GM21360 (cell line): ENCODE data around the gene LAT.
"Not testable (repeated sequence)": the region's sequence is repeated elsewhere in the genome, so short reads cannot be mapped to it uniquely, and the experiment has no call there.

ENCODE experiments used
- ATAC-seq: cut with Tn5 transposase; IDR thresholded peaks from one replicate; pipeline ENCODE4 v1.9.1; 2021; ENCODE audit warnings: mild to moderate bottlenecking, moderate library complexity; ENCODE audit not compliant: unreplicated experiment

The LAT gene

GRCh38 chr16:28977703-28978662 lies 6.9 kb upstream of the LAT start:
- no peak for ATAC-seq

- not testable (repeated sequence) for ATAC-seq
Measured at GRCh38 chr16:28980330-28980729, 4.5 kb upstream of the LAT start.

- ATAC-seq, result no peak
Measured at GRCh38 chr16:28980929-28981328, 3.9 kb upstream of the LAT start.

DNA sequence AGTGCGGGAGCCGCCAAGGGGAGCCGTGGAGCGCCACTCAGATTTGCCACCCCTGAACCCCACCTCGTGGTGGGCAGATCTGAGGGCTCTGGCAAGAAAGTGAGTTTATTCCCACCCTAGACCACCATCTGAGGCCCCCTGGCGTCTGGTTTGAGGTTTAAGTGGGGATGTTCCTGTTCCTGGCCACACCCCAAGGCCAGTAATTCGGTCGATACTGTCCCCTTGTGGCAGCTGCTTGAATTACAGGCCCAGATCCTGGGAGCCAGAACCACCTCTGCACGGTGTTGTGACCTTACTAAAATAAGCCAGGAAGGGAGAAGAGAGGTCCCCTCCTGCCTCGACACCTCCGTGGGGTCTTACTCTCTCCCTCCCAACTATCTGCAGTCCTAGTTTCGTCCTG lies 3.3 kb upstream of the LAT start:
- no peak for ATAC-seq

DNA sequence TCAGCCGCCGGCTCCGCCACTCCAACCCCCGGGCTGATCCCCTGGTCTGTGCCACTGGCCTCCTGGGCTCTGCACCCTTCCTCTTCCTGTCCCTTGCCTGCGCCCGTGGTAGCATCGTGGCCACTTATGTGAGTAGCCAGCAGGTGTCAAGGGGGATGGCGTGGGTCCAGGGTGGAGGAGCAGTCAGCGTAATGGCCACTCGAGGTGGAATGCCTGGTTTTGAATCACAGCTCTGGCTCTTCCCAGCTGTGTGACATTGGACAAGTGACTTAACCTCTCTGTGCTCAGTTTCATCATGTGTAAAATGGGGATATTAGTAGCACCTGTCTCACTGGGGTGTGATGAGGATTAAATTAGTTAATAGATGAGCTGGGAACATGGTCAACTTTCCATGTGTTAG lies 2.4 kb upstream of the LAT start:
- no peak for ATAC-seq

DNA sequence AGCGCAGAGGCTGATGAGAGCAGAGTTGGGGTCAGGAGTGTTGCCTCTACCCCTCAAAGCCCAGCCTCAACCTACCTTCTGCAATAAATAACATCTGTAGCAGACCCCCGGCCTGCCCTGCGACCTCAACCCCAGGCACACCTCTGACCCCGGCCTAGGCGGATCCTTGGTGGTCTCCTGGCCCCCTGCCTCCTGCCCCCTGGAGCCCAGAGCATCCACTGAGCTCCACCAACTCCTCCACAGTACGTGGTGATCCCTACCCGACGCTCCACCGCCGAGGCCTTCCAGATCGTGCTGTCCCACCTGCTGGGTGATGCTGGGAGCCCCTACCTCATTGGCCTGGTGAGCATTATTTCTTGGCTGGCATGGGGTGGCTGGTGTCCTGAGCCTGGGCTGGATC lies 1.9 kb upstream of the LAT start:
- ATAC-seq, result no peak

GRCh38 chr16:28983644-28984043 lies 1.2 kb upstream of the LAT start:
- no peak for ATAC-seq

DNA sequence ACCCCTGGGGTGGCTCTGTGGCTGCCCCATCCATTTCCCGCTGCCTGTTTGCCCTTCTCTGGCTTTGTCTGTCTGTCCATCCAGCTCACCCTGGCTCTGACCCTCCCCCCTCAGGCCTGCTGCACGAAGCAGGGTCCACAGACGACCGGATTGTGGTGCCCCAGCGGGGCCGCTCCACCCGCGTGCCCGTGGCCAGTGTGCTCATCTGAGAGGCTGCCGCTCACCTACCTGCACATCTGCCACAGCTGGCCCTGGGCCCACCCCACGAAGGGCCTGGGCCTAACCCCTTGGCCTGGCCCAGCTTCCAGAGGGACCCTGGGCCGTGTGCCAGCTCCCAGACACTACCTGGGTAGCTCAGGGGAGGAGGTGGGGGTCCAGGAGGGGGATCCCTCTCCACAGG lies 761 bp upstream of the LAT start:
- ATAC-seq, result no peak

DNA sequence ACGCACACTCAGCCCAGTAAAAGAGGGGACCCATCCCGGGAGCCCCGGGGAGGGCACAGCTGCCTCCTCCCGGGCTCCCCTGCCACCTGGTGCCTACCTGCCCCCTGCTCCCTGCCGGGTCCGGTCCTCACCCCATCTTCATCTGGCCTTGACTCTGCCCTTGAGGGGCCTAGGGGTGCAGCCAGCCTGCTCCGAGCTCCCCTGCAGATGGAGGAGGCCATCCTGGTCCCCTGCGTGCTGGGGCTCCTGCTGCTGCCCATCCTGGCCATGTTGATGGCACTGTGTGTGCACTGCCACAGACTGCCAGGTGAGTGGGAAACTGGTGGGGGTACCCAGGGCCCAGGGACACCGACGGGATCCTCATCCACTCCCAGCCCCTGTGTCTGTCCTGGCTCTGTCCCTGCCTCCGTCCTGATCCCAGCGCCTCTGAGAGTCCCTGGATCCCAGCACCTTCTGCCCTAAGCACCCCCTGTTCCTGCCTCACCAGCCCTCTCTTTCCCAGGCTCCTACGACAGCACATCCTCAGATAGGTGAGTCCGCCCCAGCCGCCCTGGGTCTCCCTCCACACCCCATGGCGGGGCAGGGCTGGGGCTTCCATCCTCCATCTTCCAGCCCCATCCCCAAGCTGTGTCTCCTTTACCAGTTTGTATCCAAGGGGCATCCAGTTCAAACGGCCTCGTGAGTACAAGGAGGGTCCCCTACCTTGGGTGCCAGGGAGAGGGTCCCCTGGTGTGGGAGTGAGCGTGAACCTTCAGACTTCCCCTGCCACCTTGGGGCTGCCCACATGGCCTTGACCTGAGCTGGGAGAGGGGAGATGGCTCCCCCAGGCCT lies 574 bp downstream of the LAT start:
- no peak for ATAC-seq

- no peak for ATAC-seq
Measured at GRCh38 chr16:28986046-28986445, 1.2 kb downstream of the LAT start.

DNA sequence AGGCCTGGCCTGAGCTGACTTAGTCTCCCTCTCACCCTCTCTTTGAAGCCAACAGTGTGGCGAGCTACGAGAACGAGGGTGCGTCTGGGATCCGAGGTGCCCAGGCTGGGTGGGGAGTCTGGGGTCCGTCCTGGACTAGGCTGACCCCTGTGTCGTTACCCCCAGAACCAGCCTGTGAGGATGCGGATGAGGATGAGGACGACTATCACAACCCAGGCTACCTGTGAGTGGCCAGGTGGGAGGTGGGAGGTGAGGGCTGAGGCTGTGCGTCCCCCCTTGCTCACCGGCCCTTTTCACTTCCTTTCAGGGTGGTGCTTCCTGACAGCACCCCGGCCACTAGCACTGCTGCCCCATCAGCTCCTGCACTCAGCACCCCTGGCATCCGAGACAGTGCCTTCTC lies 1.6 kb downstream of the LAT start:
- no peak for ATAC-seq

- no peak for ATAC-seq
Measured at GRCh38 chr16:28987170-28987853, 2.5 kb downstream of the LAT start.

- no peak for ATAC-seq
Measured at GRCh38 chr16:28989363-28989762, 4.5 kb downstream of the LAT start.

DNA sequence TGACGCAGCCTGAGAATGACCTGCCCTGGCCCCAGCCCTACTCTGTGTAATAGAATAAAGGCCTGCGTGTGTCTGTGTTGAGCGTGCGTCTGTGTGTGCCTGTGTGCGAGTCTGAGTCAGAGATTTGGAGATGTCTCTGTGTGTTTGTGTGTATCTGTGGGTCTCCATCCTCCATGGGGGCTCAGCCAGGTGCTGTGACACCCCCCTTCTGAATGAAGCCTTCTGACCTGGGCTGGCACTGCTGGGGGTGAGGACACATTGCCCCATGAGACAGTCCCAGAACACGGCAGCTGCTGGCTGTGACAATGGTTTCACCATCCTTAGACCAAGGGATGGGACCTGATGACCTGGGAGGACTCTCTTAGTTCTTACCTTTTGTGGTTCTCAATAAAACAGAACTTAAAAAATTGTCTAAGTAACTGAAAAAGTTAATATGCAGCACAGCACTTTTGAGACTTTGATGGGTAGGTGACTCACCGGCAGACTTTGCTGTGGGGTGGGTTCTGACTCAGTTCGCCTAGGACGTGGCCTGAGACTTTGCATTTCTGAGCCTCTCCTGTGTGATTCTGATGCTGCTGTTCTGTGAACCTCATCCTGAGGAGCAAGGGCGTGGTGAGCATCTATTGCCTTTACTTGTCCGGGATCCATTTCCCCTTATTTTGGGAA lies 5.7 kb downstream of the LAT start:
- no peak for ATAC-seq

GRCh38 chr16:28991687-28992086 lies 6.8 kb downstream of the LAT start:
- ATAC-seq, result no peak

DNA sequence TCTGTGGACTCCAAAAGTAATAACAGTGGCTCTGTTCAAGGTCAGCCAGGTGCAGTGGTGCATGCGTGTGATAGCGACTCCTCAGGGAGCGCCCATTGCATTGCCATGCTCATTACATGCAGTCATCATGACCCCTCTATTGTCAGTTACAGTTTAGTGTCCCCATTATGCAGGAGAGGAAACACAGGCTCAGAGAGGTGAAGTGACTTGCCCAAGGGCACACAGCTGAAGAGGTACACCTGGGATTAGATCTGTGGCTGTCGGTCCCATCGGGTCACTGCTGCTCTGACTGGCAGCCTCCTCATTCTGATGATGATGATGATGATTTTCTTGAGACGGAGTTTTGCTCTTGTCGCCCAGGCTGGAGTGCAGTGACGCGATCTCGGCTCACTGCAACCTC lies 7.6 kb downstream of the LAT start:
- no peak for ATAC-seq

DNA sequence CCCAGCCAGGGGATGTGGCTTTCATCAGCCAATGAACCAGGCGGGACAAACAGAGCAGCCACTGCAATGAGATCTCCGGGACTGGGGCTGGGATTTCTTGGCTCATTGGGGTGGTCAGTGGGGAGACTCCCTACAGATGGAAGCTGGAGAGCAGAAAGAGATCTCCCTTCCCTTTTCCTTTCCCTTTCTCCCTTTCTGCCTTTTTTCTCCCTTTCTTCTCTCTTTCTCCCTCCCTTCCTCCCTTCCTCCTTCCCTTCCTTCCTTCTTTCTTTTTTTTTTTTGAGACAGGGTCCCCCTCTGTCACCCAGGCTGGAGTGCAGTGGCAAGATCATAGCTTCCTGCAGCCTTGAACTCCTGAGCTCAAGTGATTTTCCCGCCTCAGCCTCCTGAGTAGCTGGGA lies 14.0 kb downstream of the LAT start:
- ATAC-seq, result no peak

GRCh38 chr16:28999577-28999976 lies 14.7 kb downstream of the LAT start:
- ATAC-seq, result no peak

DNA sequence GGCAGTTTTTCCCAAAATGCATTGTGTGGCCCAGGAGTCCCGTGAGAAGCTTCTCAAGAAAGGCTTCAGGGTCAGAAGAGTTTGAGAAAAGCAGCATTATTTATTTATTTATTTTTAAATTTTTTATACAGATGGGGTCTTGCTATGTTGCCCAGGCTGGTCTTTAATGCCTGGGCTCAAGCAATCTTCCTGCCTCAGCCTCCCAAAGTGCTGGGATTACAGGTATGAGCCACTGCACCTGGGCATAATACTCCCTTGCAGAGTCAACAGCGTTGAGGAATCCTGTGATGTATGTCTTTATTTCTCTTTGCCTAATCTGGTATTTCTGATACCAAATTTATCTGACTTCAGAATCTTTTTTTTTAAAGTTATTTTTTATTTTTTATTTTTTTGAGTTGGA lies 15.2 kb downstream of the LAT start:
- no peak for ATAC-seq

DNA sequence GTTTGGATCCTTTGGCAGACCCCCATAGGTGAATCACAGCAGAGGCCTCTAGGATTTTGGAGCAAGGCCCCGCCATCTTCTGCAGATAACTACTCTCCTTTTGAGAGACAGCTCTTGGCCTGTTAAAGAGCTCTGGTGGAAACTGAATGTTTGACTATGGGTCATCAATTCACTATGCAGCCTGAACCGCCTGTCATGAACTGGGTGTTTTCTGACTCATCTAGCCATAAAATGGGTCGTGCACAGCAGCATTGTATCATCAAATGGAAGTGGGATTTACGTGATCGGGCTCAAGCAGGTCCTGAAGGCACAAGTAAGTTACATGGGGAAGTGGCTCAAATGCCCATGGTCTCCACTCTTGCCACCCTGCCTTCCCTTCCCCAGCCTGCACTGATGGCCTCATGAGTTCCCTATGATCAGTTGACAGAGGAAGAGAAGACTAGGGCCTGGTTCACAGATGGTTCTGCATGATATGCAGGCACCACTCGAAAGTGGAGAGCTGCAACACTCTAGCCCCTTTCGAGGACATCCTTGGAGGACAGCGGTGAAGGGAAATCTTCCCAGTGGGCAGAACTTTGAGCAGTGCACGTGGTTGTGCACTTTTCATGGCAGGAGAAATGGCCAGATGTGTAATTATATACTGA lies 19.8 kb downstream of the LAT start:
- not testable (repeated sequence) for ATAC-seq
